Caki2 (cell line): ENCODE measurements around the gene PTBP1. TPM values are rescaled to one million over a fixed set of nuclear protein-coding genes. Genes with fewer than 3 reads are reported as not detected.

Experiments used
- DNase-seq: peaks from one replicate; pipeline ENCODE4 v3.0.0-alpha.2; 2015; ENCODE audit warnings: low read depth
- in situ Hi-C: cut with HindIII; loops from 2 replicates; pipeline ENCODE4 v1.10.0; 2016; ENCODE audit warnings: low sequenced_read_pairs, low pct_unique_long_range_greater_than_20kb, mixed read lengths
- total RNA-seq: library from RNA; depleted of rRNA; stranded (reverse); fragments of >200 nt; shearing (Covaris generic); gene quantifications from 2 replicates; pipeline ENCODE4 v1.2.3, GENCODE V29; 2014; ENCODE audit warnings: low replicate concordance; rRNA removed

PTBP1 gene
- total RNA-seq, 1 experiment from 2014 or later: 182 TPM

- DNase-seq: no peak
- in situ Hi-C loops: no loop called here
Observed at GRCh38 chr19:861141-861755, 64.0 kb downstream of the PTBP1 start.

Other genes with a start within 250 kb of the PTBP1 start
- 255 and 330 TPM in 2 replicates for gene BSG, start 224.9 kb upstream of the PTBP1 start, total RNA-seq
- 2.1 and 3.2 TPM in 2 replicates for gene HCN2, start 207.6 kb upstream of the PTBP1 start, total RNA-seq
- gene POLRMT, start 163.9 kb upstream of the PTBP1 start, total RNA-seq: 30.4 and 40.5 TPM in 2 replicates
- gene FGF22, start 157.6 kb upstream of the PTBP1 start, total RNA-seq: not detected in 2 replicates
- 21.3 and 30.9 TPM in 2 replicates for gene RNF126, start 134.2 kb upstream of the PTBP1 start, total RNA-seq
- gene FSTL3, start 121.1 kb upstream of the PTBP1 start, total RNA-seq: 83.8 and 95.5 TPM in 2 replicates
- 2.0 TPM in 1 of 2 replicates, not detected in the other for gene PRSS57, start 102.0 kb upstream of the PTBP1 start, total RNA-seq
- 14.1 and 20.5 TPM in 2 replicates for gene PALM, start 88.5 kb upstream of the PTBP1 start, total RNA-seq
- gene MISP, start 46.3 kb upstream of the PTBP1 start, total RNA-seq: 3.9 and 9.6 TPM in 2 replicates
- gene PLPPR3, start 24.5 kb downstream of the PTBP1 start, total RNA-seq: 3.1 and 13.6 TPM in 2 replicates
- gene AZU1, start 30.4 kb downstream of the PTBP1 start, total RNA-seq: not detected in 2 replicates
- 0.14 TPM in 1 of 2 replicates, not detected in the other for gene PRTN3, start 43.5 kb downstream of the PTBP1 start, total RNA-seq
- not detected in 2 replicates for gene ELANE, start 54.9 kb downstream of the PTBP1 start, total RNA-seq
- 6.8 and 9.9 TPM in 2 replicates for gene CFD, start 62.2 kb downstream of the PTBP1 start, total RNA-seq
- 17.3 and 26.9 TPM in 2 replicates for gene MED16, start 95.7 kb downstream of the PTBP1 start, total RNA-seq
- not detected in 2 replicates for gene RNU6-9, start 96.0 kb downstream of the PTBP1 start, total RNA-seq
- gene R3HDM4, start 115.8 kb downstream of the PTBP1 start, total RNA-seq: 6.2 and 34.0 TPM in 2 replicates
- gene KISS1R, start 119.9 kb downstream of the PTBP1 start, total RNA-seq: not detected in 2 replicates
- gene ARID3A, start 128.6 kb downstream of the PTBP1 start, total RNA-seq: 7.8 and 12.2 TPM in 2 replicates
- gene WDR18, start 186.9 kb downstream of the PTBP1 start, total RNA-seq: 99.1 and 111 TPM in 2 replicates
- not detected in 2 replicates for gene GRIN3B, start 203.0 kb downstream of the PTBP1 start, total RNA-seq
- 61.5 and 120 TPM in 2 replicates for gene TMEM259, start 223.7 kb downstream of the PTBP1 start, total RNA-seq
- gene RNU6-2, start 224.1 kb downstream of the PTBP1 start, total RNA-seq: not detected in 2 replicates
- gene CNN2, start 229.2 kb downstream of the PTBP1 start, total RNA-seq: 78.5 and 93.1 TPM in 2 replicates
- 10.5 and 32.1 TPM in 2 replicates for gene ABCA7, start 242.7 kb downstream of the PTBP1 start, total RNA-seq